WTC11 (cell line): ENCODE measurements around the gene NAGA. TPM values are rescaled to one million over a fixed set of nuclear protein-coding genes. Genes with fewer than 3 reads are reported as not detected.

Experiments
- ATAC-seq: fragments of 200-7000 bp; cut with Tn5 transposase; 2 replicates; pipeline ENCODE4 v1.10.0; 2021; ENCODE audit warnings: mild to moderate bottlenecking, moderate library complexity
- CTCF ChIA-PET: fragments of 300-600 bp; sonication (Branson Sonifier 250); formaldehyde crosslinking; loops from one replicate; lab custom pipeline; 2021; ENCODE audit warnings: antibody characterized with exemption; lab: Charles Lee
- POLR2A ChIA-PET: fragments of 350-600 bp; sonication (Branson Sonifier 250); formaldehyde crosslinking; loops from one replicate; lab custom pipeline; 2021; ENCODE audit warnings: antibody characterized with exemption; lab: Charles Lee
- DNase-seq: peaks from one replicate; pipeline ENCODE4 v3.0.0; 2021; ENCODE audit warnings: low spot score
- H3K27ac Mint-ChIP-seq: 2 replicates; pipeline ENCODE4 v1.8.0; 2021; ENCODE audit warnings: mixed read lengths
- H3K27me3 Mint-ChIP-seq: 2 replicates; pipeline ENCODE4 v1.8.0; 2021; ENCODE audit warnings: low read depth, mild to moderate bottlenecking, moderate library complexity, mixed read lengths
- H3K36me3 Mint-ChIP-seq: 2 replicates; pipeline ENCODE4 v1.8.0; 2021; ENCODE audit warnings: mixed read lengths
- H3K4me1 Mint-ChIP-seq: 2 replicates; pipeline ENCODE4 v1.8.0; 2022; ENCODE audit warnings: mixed read lengths
- H3K4me3 Mint-ChIP-seq: 2 replicates; pipeline ENCODE4 v1.8.0; 2021; ENCODE audit warnings: mild to moderate bottlenecking, moderate library complexity, mixed read lengths
- H3K9me3 Mint-ChIP-seq: 2 replicates; pipeline ENCODE4 v1.8.0; 2021; ENCODE audit warnings: mixed read lengths
- AFF4 ChIP-seq: sonication (generic); formaldehyde crosslinking; IDR thresholded peaks from 2 replicates; pipeline ENCODE4 v1.8.1; 2023; ENCODE audit warnings: mild to moderate bottlenecking, missing genetic modification reagents, borderline replicate concordance
- ATF3 ChIP-seq: sonication (generic); formaldehyde crosslinking; conservative IDR thresholded peaks from 2 replicates; pipeline ENCODE4 v1.8.1; 2022; ENCODE audit warnings: mild to moderate bottlenecking, missing genetic modification reagents
- CBFB ChIP-seq: sonication (generic); formaldehyde crosslinking; IDR thresholded peaks from 2 replicates; pipeline ENCODE4 v1.8.1; 2022; ENCODE audit warnings: mild to moderate bottlenecking, low read depth, missing genetic modification reagents
- ESRRA ChIP-seq: sonication (generic); formaldehyde crosslinking; IDR thresholded peaks from 2 replicates; pipeline ENCODE4 v1.8.1; 2022; ENCODE audit warnings: mild to moderate bottlenecking, missing genetic modification reagents, borderline replicate concordance
- FOXJ3 ChIP-seq: sonication (generic); formaldehyde crosslinking; IDR thresholded peaks from 2 replicates; pipeline ENCODE4 v1.9.0; 2021; ENCODE audit warnings: missing genetic modification reagents, mild to moderate bottlenecking, borderline replicate concordance
- FOXP4 ChIP-seq: sonication (generic); formaldehyde crosslinking; IDR thresholded peaks from 2 replicates; pipeline ENCODE4 v1.8.0; 2022; ENCODE audit warnings: mild to moderate bottlenecking, missing genetic modification reagents
- IRF2 ChIP-seq: sonication (generic); formaldehyde crosslinking; IDR thresholded peaks from 2 replicates; pipeline ENCODE4 v1.8.0; 2022; ENCODE audit warnings: low read depth, missing genetic modification reagents, borderline replicate concordance
- KAT7 ChIP-seq: sonication (generic); formaldehyde crosslinking; IDR thresholded peaks from 2 replicates; pipeline ENCODE4 v1.8.1; 2023; ENCODE audit warnings: missing genetic modification reagents, mild to moderate bottlenecking, borderline replicate concordance
- MLX ChIP-seq: sonication (generic); formaldehyde crosslinking; IDR thresholded peaks from 2 replicates; pipeline ENCODE4 v1.8.1; 2023; ENCODE audit warnings: mild to moderate bottlenecking, missing genetic modification reagents, moderate library complexity
- NFYB ChIP-seq: sonication (generic); formaldehyde crosslinking; conservative IDR thresholded peaks from 2 replicates; pipeline ENCODE4 v1.8.0; 2022; ENCODE audit warnings: low read depth, missing genetic modification reagents
- RORB ChIP-seq: fragments of 250-450 bp; sonication (Bioruptor Pico); IDR thresholded peaks from 2 replicates; pipeline ENCODE4 v1.9.0; 2021; ENCODE audit warnings: mild to moderate bottlenecking
- SP1 ChIP-seq: sonication (generic); formaldehyde crosslinking; conservative IDR thresholded peaks from 2 replicates; pipeline ENCODE4 v1.8.1; 2022; ENCODE audit warnings: missing genetic modification reagents
- TCF7 ChIP-seq: sonication (generic); formaldehyde crosslinking; IDR thresholded peaks from 2 replicates; pipeline ENCODE4 v1.8.0; 2022; ENCODE audit warnings: mild to moderate bottlenecking, low read depth, missing genetic modification reagents, moderate library complexity
- TEAD1 ChIP-seq: sonication (generic); formaldehyde crosslinking; IDR thresholded peaks from 2 replicates; pipeline ENCODE4 v1.8.0; 2022; ENCODE audit warnings: mild to moderate bottlenecking, missing genetic modification reagents
- ZMAT4 ChIP-seq: fragments of 250-450 bp; sonication (Bioruptor Pico); IDR thresholded peaks from 2 replicates; pipeline ENCODE4 v1.9.0; 2021; ENCODE audit warnings: mild to moderate bottlenecking
- ZNF219 ChIP-seq: sonication (generic); formaldehyde crosslinking; IDR thresholded peaks from 2 replicates; pipeline ENCODE4 v1.8.0; 2023; ENCODE audit warnings: missing genetic modification reagents, mild to moderate bottlenecking, borderline replicate concordance
- ZNF232 ChIP-seq: sonication (generic); formaldehyde crosslinking; IDR thresholded peaks from 2 replicates; pipeline ENCODE4 v1.8.0; 2022; ENCODE audit warnings: mild to moderate bottlenecking, missing genetic modification reagents
- ZNF263 ChIP-seq: sonication (generic); formaldehyde crosslinking; IDR thresholded peaks from 2 replicates; pipeline ENCODE4 v1.8.1; 2022; ENCODE audit warnings: low read depth, mild to moderate bottlenecking, moderate library complexity, missing genetic modification reagents
- total RNA-seq: library from RNA; stranded (reverse); gene quantifications from 3 replicates; pipeline ENCODE4 v1.2.3, GENCODE V29; 2021

The NAGA gene
- total RNA-seq, 1 experiment from 2014 or later: 19.4 TPM

GRCh38 chr22:42018224-42018623 lies 52.4 kb downstream of the NAGA start (continued):
- no peak for TF ChIP-seq AFF4 (CRISPR knock-in tag)

GRCh38 chr22:42016111-42016510 lies 54.5 kb downstream of the NAGA start:
- H3K36me3 Mint-ChIP-seq: no peaks in the 10 kb centered on the region
- no peak overlapping the region for H3K27ac Mint-ChIP-seq
- DNase-seq: no peak
- CTCF ChIA-PET: interaction anchor here (0.8 kb wide), 1 partner anchor 52 kb away, joined by 3 read pairs; no protein-coding TSS in a partner anchor
- H3K27me3 Mint-ChIP-seq: peaks cover 47% of the 10 kb centered on the region
- POLR2A ChIA-PET: no interaction called here
- H3K4me3 Mint-ChIP-seq: no peak overlapping the region
- no peak for TF ChIP-seq KAT7
- TF ChIP-seq FOXJ3: no peak
- TF ChIP-seq ZNF263 (CRISPR knock-in tag): no peak
- no peak for TF ChIP-seq ATF3 (CRISPR knock-in tag)
- TF ChIP-seq ZMAT4 (CRISPR knock-in tag): no peak
- TF ChIP-seq NFYB (CRISPR knock-in tag): no peak
- no peak for TF ChIP-seq ESRRA (CRISPR knock-in tag)
- TF ChIP-seq CBFB: no peak
- no peak for TF ChIP-seq FOXP4
- no peak for TF ChIP-seq SP1 (CRISPR knock-in tag)
- no peak for TF ChIP-seq TEAD1 (CRISPR knock-in tag)
- no peak for TF ChIP-seq RORB
- TF ChIP-seq TCF7 (CRISPR knock-in tag): no peak
- TF ChIP-seq IRF2 (CRISPR knock-in tag): no peak
- no peak for TF ChIP-seq MLX (CRISPR knock-in tag)
- no peak for TF ChIP-seq ZNF232 (CRISPR knock-in tag)
- no peak for TF ChIP-seq ZNF219
- TF ChIP-seq, all 79 proteins: peak for 0
- Mint-ChIP-seq H3K4me1 (no peaks in the 10 kb centered on the region), H3K9me3 (peaks cover 4% of the 10 kb centered on the region; the same call in 1 of the 2 replicates)
- ATAC-seq: no peak

- H3K9me3 Mint-ChIP-seq: peaks cover 22% of the 10 kb centered on the region
- no peaks in the 10 kb centered on the region for H3K4me1 Mint-ChIP-seq
- H3K27ac Mint-ChIP-seq: no peak overlapping the region
- no peak for TF ChIP-seq IRF2 (CRISPR knock-in tag)
- peaks cover 9% of the 10 kb centered on the region for H3K36me3 Mint-ChIP-seq
- ATAC-seq (no peak), DNase-seq (no peak)
- ChIA-PET POLR2A (interaction anchor here (0.6 kb wide), 1 partner anchor 1529 kb away, joined by 3 read pairs; no protein-coding TSS in a partner anchor), CTCF (no interaction called here)
- peaks cover 57% of the 10 kb centered on the region for H3K27me3 Mint-ChIP-seq
- no peak overlapping the region for H3K4me3 Mint-ChIP-seq
Observed at GRCh38 chr22:42013385-42013784, 57.2 kb downstream of the NAGA start.
